ENCODE data around the gene LETMD1. TPM values are rescaled to one million over a fixed set of nuclear protein-coding genes. Genes with fewer than 3 reads are reported as not detected.
A peak's percentile ranks its signal among the peaks of the same experiment; 100 is the strongest.

Gene LETMD1
- polyA plus RNA-seq, 2 of the 4 experiments (the other 2 are of a cell fraction), result 29.6 to 72.9 TPM

- ChIA-PET POLR2A (interaction anchor here (1.0 to 1.8 kb wide), 3 partner anchors 55 to 263 kb away, joined by 6 to 8 read pairs (median 6); partner anchors contain the start of gene CSRNP2), CTCF (interaction anchor here (0.6 to 3.2 kb wide), 17 partner anchors 9 to 563 kb away, joined by 3 to 19 read pairs (median 4); partner anchors contain the start of gene ATF1)
- TF ChIP-seq PBX3 (IDR thresholded peaks at IDR 0.05) (no peak), MAX (IDR thresholded peaks at IDR 0.05) (peak; percentile 28; the same call in 1 of the 2 replicates), CEBPB (IDR thresholded peaks at IDR 0.05) (0 out of 4 replicates have a peak, but pooled peaks of 1 of the 2 experiments have one; percentile 9), NPAS2 (CRISPR knock-in tag; IDR thresholded peaks at IDR 0.05; ENCODE audit: borderline replicate concordance) (no peak), CTCF (IDR thresholded peaks at IDR 0.05) (peak; percentile 54), SMC3 (IDR thresholded peaks at IDR 0.05) (peak; percentile 37; the same call in 1 of the 3 replicates), RAD21 (conservative IDR thresholded peaks at IDR 0.05 in 1 of 2, IDR thresholded peaks at IDR 0.05 in 1 of 2) (peak; percentile 61 to 79)
- 18% methylated on average over 9 of the region's 9 CpGs for WGBS (ENCODE audit: missing lambda C conversion rate)
- FAIRE-seq (no peak), ATAC-seq (peak; percentile 42 to 50), DNase-seq (ENCODE audit: low read depth in 1 of 2, low spot score in 1 of 2) (peak; percentile 36 to 85)
- Histone ChIP-seq H3K4me2 (peak overlapping the region; percentile 69), H3K4me1 (peaks cover 29% of the 10 kb centered on the region), H3K27ac (peak overlapping the region in 1 of 2 experiments; percentile 31; a peak in 2 of 6 replicates), H3K9me3 (no peaks in the 10 kb centered on the region), H3K4me3 (peak overlapping the region; percentile 8; the same call in 1 of the 3 replicates)
These were observed 19.9 kb upstream of the LETMD1 start for GRCh38 chr12:51028126-51028812.

- DNase-seq (ENCODE audit: low read depth in 1 of 2, low spot score in 1 of 2) (no peak), ATAC-seq (no peak), FAIRE-seq (no peak)
- Histone ChIP-seq H3K9me3 (no peaks in the 10 kb centered on the region), H3K4me2 (peak overlapping the region; percentile 69), H3K27ac (peak overlapping the region in 1 of 2 experiments; percentile 31; a peak in 2 of 6 replicates), H3K4me3 (peak overlapping the region; percentile 8; the same call in 1 of the 3 replicates), H3K4me1 (peaks cover 29% of the 10 kb centered on the region)
- 24% methylated on average over 5 of the region's 5 CpGs for WGBS (ENCODE audit: missing lambda C conversion rate)
- POLR2A ChIA-PET, result interaction anchor here (1.1 to 1.8 kb wide), 2 partner anchors 54 to 264 kb away, joined by 6 to 8 read pairs; partner anchors contain the start of gene CSRNP2
- TF ChIP-seq HOXB13 (CRISPR knock-in tag; IDR thresholded peaks at IDR 0.05; ENCODE audit: low read depth) (no peak), SREBF2 (IDR thresholded peaks at IDR 0.05) (no peak), CBX8 (IDR thresholded peaks at IDR 0.05) (no peak), EHMT2 (IDR thresholded peaks at IDR 0.05; ENCODE audit: low read depth) (no peak), MAFK (IDR thresholded peaks at IDR 0.05; ENCODE audit: partially characterized antibody) (no peak), CTCF (IDR thresholded peaks at IDR 0.05) (no peak), HOXA7 (CRISPR knock-in tag; IDR thresholded peaks at IDR 0.05) (no peak)
- CTCF ChIA-PET, result interaction anchor here (1.0 to 3.2 kb wide), 13 partner anchors 9 to 264 kb away, joined by 3 to 19 read pairs (median 4); partner anchors contain the start of gene ATF1
These were observed 19.3 kb upstream of the LETMD1 start for GRCh38 chr12:51028813-51029150.

- no peaks in the 10 kb centered on the region for H3K9me3 ChIP-seq
- POLR2A ChIA-PET, result no interaction called here
- 81% methylated on average over 2 of the region's 2 CpGs for WGBS (ENCODE audit: missing lambda C conversion rate)
- CTCF ChIA-PET, result interaction anchor here (0.8 to 1.2 kb wide), 3 partner anchors 12 to 226 kb away, joined by 3 read pairs; no protein-coding TSS in a partner anchor
- no peak for FAIRE-seq
- H3K27ac ChIP-seq, result no peak overlapping the region
- no peak overlapping the region for H3K4me2 ChIP-seq
- ATAC-seq, result no peak
- DNase-seq (ENCODE audit: low read depth in 1 of 2, low spot score in 1 of 2), result no peak
- H3K4me3 ChIP-seq, result no peak overlapping the region
- peaks cover 13% of the 10 kb centered on the region for H3K4me1 ChIP-seq
- TF ChIP-seq POLR2A (IDR thresholded peaks at IDR 0.05; ENCODE audit: low read length) (no peak), JUN (IDR thresholded peaks at IDR 0.05) (no peak), FOSB (CRISPR knock-in tag; IDR thresholded peaks at IDR 0.05) (no peak), ZSCAN20 (CRISPR knock-in tag; IDR thresholded peaks at IDR 0.05) (no peak), KDM1A (IDR thresholded peaks at IDR 0.05; ENCODE audit: low read depth) (no peak), CTCF (IDR thresholded peaks at IDR 0.05) (no peak), EHF (CRISPR knock-in tag; IDR thresholded peaks at IDR 0.05) (no peak), MYC (IDR thresholded peaks at IDR 0.05; ENCODE audit: borderline replicate concordance, low read length) (no peak), NR3C1 (IDR thresholded peaks at IDR 0.05) (no peak), HDAC2 (IDR thresholded peaks at IDR 0.05) (no peak), RARB (CRISPR knock-in tag; IDR thresholded peaks at IDR 0.05) (no peak), HEYL (CRISPR knock-in tag; IDR thresholded peaks at IDR 0.05) (no peak), FOSL2 (IDR thresholded peaks at IDR 0.05) (no peak), FOSL2 (CRISPR knock-in tag; IDR thresholded peaks at IDR 0.05) (no peak), TP53 (CRISPR knock-in tag; IDR thresholded peaks at IDR 0.05) (no peak), RFX5 (IDR thresholded peaks at IDR 0.05) (no peak)
These were observed 15.1 kb upstream of the LETMD1 start for GRCh38 chr12:51033048-51033447.
